Prostate gland (tissue), 2 donors: ENCODE results near the gene CST3. TPM values are rescaled to one million over a fixed set of nuclear protein-coding genes. Genes with fewer than 3 reads are reported as not detected.
"Not testable (repeated sequence)": the region's sequence is repeated elsewhere in the genome, so short reads cannot be mapped to it uniquely, and the experiment has no call there.

Experiments used
- DNase-seq: peaks from one replicate; pipeline ENCODE4 v3.0.0-alpha.2; 2019; ENCODE audit warnings: low spot score
- H3K27ac ChIP-seq, 2 donors: fragments of 200-600 bp; sonication (generic); 2 replicates each; pipeline ENCODE4 v1.5.1; 2017 to 2019
- H3K27me3 ChIP-seq: fragments of 200-600 bp; sonication (generic); replicated peaks from 2 replicates; pipeline ENCODE4 v1.5.1; 2019; ENCODE audit not compliant: insufficient read depth
- H3K36me3 ChIP-seq, 2 donors: fragments of 200-600 bp; sonication (generic); 1 replicate in 1 of 2; 2 replicates in 1 of 2; pipeline versions ENCODE4 v1.5.1 to v1.8.1; 2017 to 2019
- H3K4me1 ChIP-seq: fragments of 200-600 bp; sonication (generic); replicated peaks from 2 replicates; pipeline ENCODE4 v1.5.1; 2019
- H3K4me3 ChIP-seq, 2 donors: fragments of 200-600 bp; sonication (generic); 2 replicates each; pipeline ENCODE4 v1.5.1; 2017 to 2019
- H3K9me3 ChIP-seq: fragments of 200-600 bp; sonication (generic); 2 replicates; pipeline ENCODE4 v1.5.1; 2017
- POLR2A ChIP-seq: fragments of 450-650 bp; IDR thresholded peaks from one replicate; pipeline ENCODE4 v1.6.1; 2016; ENCODE audit warnings: antibody characterized with exemption, mild to moderate bottlenecking
- POLR2AphosphoS5 ChIP-seq: sonication (generic); formaldehyde crosslinking; IDR thresholded peaks from one replicate; pipeline ENCODE4 v1.6.1; 2017; ENCODE audit warnings: antibody characterized with exemption
- WGBS: methylation state at CpG from one replicate; pipeline ENCODE4 v1.1.5; 2018; 5-methylcytosine and 5-hydroxymethylcytosine counted together
- intact Hi-C: fragments of 100-400 bp; cut with DNase I; formaldehyde crosslinking; loops from one replicate; pipeline ENCODE4 v1.14.2; 2022
- total RNA-seq, 2 donors: library from RNA; depleted of rRNA; stranded (reverse); fragments of >200 nt; gene quantifications; one replicate each; pipeline ENCODE4 v1.1.0, GENCODE V29; 2016
- TF ChIP-seq, protein P1 (sequence below), 4 experiments: fragments of 200-600 bp in 2 of 4; fragments of 450-650 bp in 2 of 4; sonication (generic) in 2 of 4; IDR thresholded peaks; 1 replicate in 3 of 4; 2 replicates in 1 of 4; pipeline ENCODE4 v1.5.1; 2016 to 2019; ENCODE audit warnings: antibody characterized with exemption in 4 of 4, mild to moderate bottlenecking in 2 of 4, moderate library complexity in 2 of 4

The CST3 gene
- total RNA-seq, 2 donors from 2014 or later = 1,170 to 3,384 TPM

DNA sequence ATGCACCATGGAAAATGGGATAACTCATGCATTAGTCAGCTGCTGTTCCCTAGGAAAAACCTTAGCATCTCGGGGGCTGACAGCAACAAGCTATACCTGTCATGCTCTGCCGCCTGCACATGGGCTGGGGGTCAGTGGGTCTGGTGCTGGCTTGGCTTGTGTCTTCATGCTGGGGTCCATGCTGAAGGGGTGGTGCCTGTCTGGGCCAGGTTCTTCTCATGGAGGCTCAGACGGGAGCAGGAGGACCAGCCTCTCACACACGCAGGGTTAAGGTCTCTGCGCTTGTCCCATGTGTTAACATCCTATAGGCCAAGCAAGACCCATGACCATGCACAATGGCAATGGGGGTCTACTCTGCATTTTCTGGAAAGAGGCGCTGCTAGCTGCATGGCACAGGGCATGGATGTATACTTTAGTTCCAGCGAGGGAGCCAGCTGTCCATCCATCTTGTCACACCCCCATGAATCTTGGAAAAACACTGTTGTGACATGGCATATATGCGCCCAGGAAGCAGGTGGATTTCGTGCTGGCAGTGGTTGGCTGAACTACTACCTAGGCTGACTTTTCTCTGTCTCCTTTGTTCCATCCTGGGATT, 24.6 kb upstream of the CST3 start:
- DNase-seq = no peak
- TF ChIP-seq POLR2A = no peak
- Histone ChIP-seq H3K27me3 (no peaks in the 10 kb centered on the region), H3K4me1 (no peaks in the 10 kb centered on the region), H3K4me3 (no peak overlapping the region), H3K36me3 (no peaks in the 10 kb centered on the region), H3K9me3 (no peaks in the 10 kb centered on the region), H3K27ac (no peak overlapping the region)
- intact Hi-C loops = no loop called here
- WGBS = 96% methylated on average over 9 of the region's 9 CpGs

DNA sequence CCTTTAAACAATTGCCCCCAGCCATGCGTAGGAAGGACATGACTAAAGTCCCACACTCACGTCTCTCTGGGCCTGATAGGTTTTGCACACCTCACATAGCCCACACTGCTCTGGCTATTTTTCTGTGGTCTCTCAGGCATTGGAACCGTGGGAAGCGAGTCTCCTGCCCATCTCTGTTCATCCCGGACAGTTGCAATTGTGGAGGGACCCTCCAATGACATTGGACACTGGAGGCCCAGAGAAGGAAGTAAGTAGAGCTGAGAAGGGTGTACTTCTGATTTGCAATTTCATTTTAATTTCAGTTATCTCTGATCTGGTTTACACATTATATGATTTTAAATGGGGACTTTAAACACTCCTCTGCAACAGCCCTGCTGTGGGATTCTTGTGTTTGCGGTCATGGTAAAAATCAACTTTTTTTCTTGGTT, 23.3 kb upstream of the CST3 start:
- Histone ChIP-seq H3K4me1 (no peaks in the 10 kb centered on the region), H3K4me3 (no peak overlapping the region), H3K27ac (no peak overlapping the region), H3K36me3 (no peaks in the 10 kb centered on the region), H3K9me3 (no peaks in the 10 kb centered on the region), H3K27me3 (no peaks in the 10 kb centered on the region)
- no peak for TF ChIP-seq POLR2A
- TF ChIP-seq POLR2AphosphoS5 = no peak
- TF ChIP-seq, protein P1, sequence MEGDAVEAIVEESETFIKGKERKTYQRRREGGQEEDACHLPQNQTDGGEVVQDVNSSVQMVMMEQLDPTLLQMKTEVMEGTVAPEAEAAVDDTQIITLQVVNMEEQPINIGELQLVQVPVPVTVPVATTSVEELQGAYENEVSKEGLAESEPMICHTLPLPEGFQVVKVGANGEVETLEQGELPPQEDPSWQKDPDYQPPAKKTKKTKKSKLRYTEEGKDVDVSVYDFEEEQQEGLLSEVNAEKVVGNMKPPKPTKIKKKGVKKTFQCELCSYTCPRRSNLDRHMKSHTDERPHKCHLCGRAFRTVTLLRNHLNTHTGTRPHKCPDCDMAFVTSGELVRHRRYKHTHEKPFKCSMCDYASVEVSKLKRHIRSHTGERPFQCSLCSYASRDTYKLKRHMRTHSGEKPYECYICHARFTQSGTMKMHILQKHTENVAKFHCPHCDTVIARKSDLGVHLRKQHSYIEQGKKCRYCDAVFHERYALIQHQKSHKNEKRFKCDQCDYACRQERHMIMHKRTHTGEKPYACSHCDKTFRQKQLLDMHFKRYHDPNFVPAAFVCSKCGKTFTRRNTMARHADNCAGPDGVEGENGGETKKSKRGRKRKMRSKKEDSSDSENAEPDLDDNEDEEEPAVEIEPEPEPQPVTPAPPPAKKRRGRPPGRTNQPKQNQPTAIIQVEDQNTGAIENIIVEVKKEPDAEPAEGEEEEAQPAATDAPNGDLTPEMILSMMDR (IDR thresholded peaks at IDR 0.05) = no peak
- 94% methylated on average over 6 of the region's 6 CpGs for WGBS
- intact Hi-C loops = no loop called here
- no peak for DNase-seq

DNA sequence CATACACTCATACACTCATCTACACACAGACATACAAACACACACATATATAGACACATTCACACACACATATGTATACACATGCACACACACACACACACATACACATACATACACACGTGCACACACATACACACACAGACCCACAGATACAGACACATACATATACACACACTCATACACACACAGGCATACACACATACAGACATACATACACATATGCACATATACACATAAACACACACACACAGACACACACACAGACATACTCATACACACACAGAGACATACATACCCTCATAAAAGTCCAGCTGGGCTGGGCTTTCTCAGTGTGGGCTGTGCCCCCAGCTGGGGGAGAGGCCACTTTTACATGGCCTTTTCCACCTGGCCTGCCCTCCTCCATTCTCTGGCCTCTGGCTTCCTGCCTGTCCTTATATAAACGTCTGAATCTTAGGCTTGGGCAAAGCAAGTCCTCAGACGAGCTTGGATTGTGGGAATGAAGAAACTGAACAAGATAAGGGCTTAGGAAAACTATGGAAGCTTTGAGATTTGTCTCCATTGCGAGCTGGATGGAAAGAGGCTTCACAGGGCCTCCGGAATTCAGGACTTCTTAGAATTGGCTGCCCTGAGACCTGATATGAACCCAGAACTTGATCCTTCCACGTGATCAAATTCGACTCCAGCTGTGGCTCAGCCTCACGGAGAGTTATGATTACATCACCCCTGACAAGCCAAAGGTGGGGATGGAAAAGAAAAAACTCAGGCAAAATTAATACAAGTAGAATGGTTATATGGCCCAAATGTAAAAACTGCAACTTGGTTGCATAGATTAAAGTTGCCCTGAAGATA, 22.5 kb upstream of the CST3 start:
- no peak overlapping the region for H3K27ac ChIP-seq
- intact Hi-C loops = no loop called here
- WGBS = 59% methylated on average over 8 of the region's 8 CpGs

DNA sequence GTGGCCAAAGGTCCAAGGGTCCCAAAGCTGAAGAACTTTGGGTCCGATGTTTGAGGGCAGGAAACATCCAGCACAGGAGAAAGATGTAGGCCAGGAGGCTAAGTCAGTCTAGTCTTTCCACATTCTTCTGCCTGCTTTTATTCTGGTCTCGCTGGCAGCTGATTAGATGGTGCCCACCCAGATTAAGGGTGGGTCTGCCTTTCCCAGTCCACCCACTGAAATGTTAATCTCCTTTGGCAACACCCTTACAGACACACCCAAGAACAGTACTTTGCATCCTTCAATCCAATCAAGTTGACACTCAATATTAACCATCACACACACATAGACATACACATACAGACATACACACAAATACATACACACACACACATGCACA, 21.8 kb upstream of the CST3 start:
- WGBS = 84% methylated on average over 2 of the region's 2 CpGs
- H3K4me3 ChIP-seq, H3K27me3 ChIP-seq, H3K9me3 ChIP-seq, H3K27ac ChIP-seq, DNase-seq, intact Hi-C loops, H3K36me3 ChIP-seq, H3K4me1 ChIP-seq: not testable (repeated sequence)

More for the DNA sequence above, 22.5 kb upstream of the CST3 start:
- no peak for DNase-seq
- Histone ChIP-seq H3K36me3 (no peaks in the 10 kb centered on the region), H3K9me3 (no peaks in the 10 kb centered on the region), H3K4me3 (no peak overlapping the region), H3K4me1 (no peaks in the 10 kb centered on the region), H3K27me3 (no peaks in the 10 kb centered on the region)
- TF ChIP-seq POLR2A = no peak
- no peak for TF ChIP-seq POLR2AphosphoS5
- TF ChIP-seq, protein P1 (IDR thresholded peaks at IDR 0.05) = no peak

DNA sequence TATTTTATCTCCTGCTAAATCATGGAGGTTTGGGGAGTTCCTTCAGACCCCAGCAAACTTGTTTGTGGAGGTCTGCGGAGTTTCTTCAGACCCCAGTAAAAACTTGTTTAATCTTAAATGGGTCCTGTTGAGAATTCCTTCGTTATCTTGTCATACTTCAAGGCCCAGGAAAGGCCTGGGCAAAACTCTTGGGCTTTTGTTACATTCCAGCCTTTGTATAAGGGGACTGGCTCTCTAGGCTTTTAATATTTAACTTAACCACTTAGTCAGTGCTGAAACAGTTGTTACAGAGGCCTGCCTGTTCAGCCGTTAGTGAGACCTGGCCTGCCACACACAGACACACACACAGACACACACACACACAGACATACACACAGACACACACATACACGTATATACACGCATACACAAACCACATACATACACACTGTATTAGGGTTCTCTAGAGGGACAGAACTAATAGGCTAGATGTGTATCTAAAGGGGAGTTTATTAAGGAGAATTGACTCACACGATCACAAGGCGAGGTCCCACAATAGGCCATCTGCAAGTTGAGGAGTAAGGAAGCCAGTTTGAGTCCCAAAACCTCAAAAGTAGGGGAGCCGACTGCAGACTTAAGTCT, 21.3 kb upstream of the CST3 start:
- Histone ChIP-seq H3K4me1 (no peaks in the 10 kb centered on the region), H3K4me3 (no peak overlapping the region), H3K27ac (no peak overlapping the region), H3K27me3 (no peaks in the 10 kb centered on the region), H3K9me3 (no peaks in the 10 kb centered on the region), H3K36me3 (no peaks in the 10 kb centered on the region)
- intact Hi-C loops = no loop called here
- no peak for DNase-seq
- 83% methylated on average over 8 of the region's 8 CpGs for WGBS
- TF ChIP-seq, protein P1 (IDR thresholded peaks at IDR 0.05) = no peak
- no peak for TF ChIP-seq POLR2A
- TF ChIP-seq POLR2AphosphoS5 = no peak
